CD4-positive, alpha-beta T cell treated with Interleukin-15 for 4 hours (primary cell): Measurements from ENCODE around the gene TIGD4.
"Not testable (repeated sequence)": the region's sequence is repeated elsewhere in the genome, so short reads cannot be mapped to it uniquely, and the experiment has no call there.

Experiments used
- DNase-seq: peaks from one replicate; pipeline ENCODE4 v3.0.0-alpha.2; 2020; ENCODE audit warnings: low spot score

The TIGD4 gene

GRCh38 chr4:152780267-152780778 lies 793 bp upstream of the TIGD4 start:
- DNase-seq: no peak

GRCh38 chr4:152778656-152779512 lies 646 bp downstream of the TIGD4 start:
- peak; percentile 10 for DNase-seq

GRCh38 chr4:152777488-152777887 lies 2.0 kb downstream of the TIGD4 start:
- DNase-seq: no peak

GRCh38 chr4:152776352-152776751 lies 3.2 kb downstream of the TIGD4 start:
- no peak for DNase-seq

GRCh38 chr4:152773953-152774352 lies 5.6 kb downstream of the TIGD4 start:
- DNase-seq: no peak

GRCh38 chr4:152773339-152773738 lies 6.2 kb downstream of the TIGD4 start:
- no peak for DNase-seq

GRCh38 chr4:152771741-152772533 lies 7.6 kb downstream of the TIGD4 start:
- no peak for DNase-seq

GRCh38 chr4:152765069-152765737 lies 14.3 kb downstream of the TIGD4 start:
- DNase-seq: not testable (repeated sequence)

- no peak for DNase-seq
These were observed 15.7 kb downstream of the TIGD4 start for GRCh38 chr4:152763796-152764195.

GRCh38 chr4:152748619-152749018 lies 30.9 kb downstream of the TIGD4 start:
- no peak for DNase-seq

- no peak for DNase-seq
These were observed 32.1 kb downstream of the TIGD4 start for GRCh38 chr4:152747444-152747843.

- DNase-seq: no peak
These were observed 40.7 kb downstream of the TIGD4 start for GRCh38 chr4:152738827-152739226.

- DNase-seq: no peak
These were observed 43.6 kb downstream of the TIGD4 start for GRCh38 chr4:152735906-152736305.

GRCh38 chr4:152735396-152735859 lies 44.1 kb downstream of the TIGD4 start:
- DNase-seq: peak; percentile 24

- DNase-seq: no peak
These were observed 44.9 kb downstream of the TIGD4 start for GRCh38 chr4:152734699-152735050.

- no peak for DNase-seq
These were observed 45.4 kb downstream of the TIGD4 start for GRCh38 chr4:152734015-152734698.

- no peak for DNase-seq
These were observed 47.5 kb downstream of the TIGD4 start for GRCh38 chr4:152731997-152732396.

GRCh38 chr4:152729466-152729865 lies 50.1 kb downstream of the TIGD4 start:
- no peak for DNase-seq

GRCh38 chr4:152728343-152728742 lies 51.2 kb downstream of the TIGD4 start:
- no peak for DNase-seq

- no peak for DNase-seq
These were observed 51.7 kb downstream of the TIGD4 start for GRCh38 chr4:152727784-152728183.

- DNase-seq: no peak
These were observed 55.0 kb downstream of the TIGD4 start for GRCh38 chr4:152724494-152724893.

- DNase-seq: no peak
These were observed 56.3 kb downstream of the TIGD4 start for GRCh38 chr4:152723236-152723635.
